Astrocyte (in vitro differentiated cells and primary cell): ENCODE results near the gene UNC93B1. TPM values are rescaled to one million over a fixed set of nuclear protein-coding genes. Genes with fewer than 3 reads are reported as not detected.

Source experiments
- DNase-seq: peaks from one replicate; pipeline ENCODE4 v3.0.0-alpha.2; 2010; ENCODE audit warnings: low read depth
- FAIRE-seq: peaks from 2 replicates; lab custom pipeline; 2011; peaks lifted over from hg19 to GRCh38; lab: Jason Lieb, UNC
- H2AFZ ChIP-seq: 2 replicates; pipeline ENCODE4 v1.6.0; 2012; ENCODE audit warnings: low read depth, low read length, inconsistent platforms
- H3K27ac ChIP-seq: 2 replicates; pipeline ENCODE4 v1.5.1; 2011; ENCODE audit warnings: low read depth, low read length, inconsistent platforms
- H3K27me3 ChIP-seq: 2 replicates; pipeline ENCODE4 v1.6.0; 2011; ENCODE audit warnings: low read length, inconsistent platforms; ENCODE audit not compliant: insufficient read depth
- H3K36me3 ChIP-seq: 2 replicates; pipeline ENCODE4 v1.5.1; 2011; ENCODE audit warnings: low read length, inconsistent platforms; ENCODE audit not compliant: insufficient read depth
- H3K4me1 ChIP-seq: 2 replicates; pipeline ENCODE4 v1.5.1; 2011; ENCODE audit warnings: low read length, inconsistent platforms; ENCODE audit not compliant: insufficient read depth
- H3K4me2 ChIP-seq: 2 replicates; pipeline ENCODE4 v1.6.0; 2012; ENCODE audit warnings: low read length, inconsistent platforms
- H3K4me3 ChIP-seq: 2 replicates; pipeline ENCODE4 v1.5.1; 2011; ENCODE audit warnings: low read depth, mild to moderate bottlenecking, low read length, inconsistent platforms; ENCODE audit not compliant: insufficient read depth
- H3K79me2 ChIP-seq: 2 replicates; pipeline ENCODE4 v1.6.0; 2012; ENCODE audit warnings: mild to moderate bottlenecking, low read length, inconsistent platforms; ENCODE audit not compliant: insufficient read depth
- H3K9ac ChIP-seq: 2 replicates; pipeline ENCODE4 v1.6.0; 2012; ENCODE audit warnings: mild to moderate bottlenecking, low read length, inconsistent platforms
- H3K9me3 ChIP-seq: 2 replicates; pipeline ENCODE4 v1.5.1; 2012; ENCODE audit warnings: low read depth, mild to moderate bottlenecking, low read length, inconsistent platforms; ENCODE audit not compliant: insufficient read depth
- H4K20me1 ChIP-seq: 2 replicates; pipeline ENCODE4 v1.6.0; 2012; ENCODE audit warnings: low read length, inconsistent platforms; ENCODE audit not compliant: insufficient read depth
- H3K27ac Mint-ChIP-seq: one replicate; pipeline ENCODE4 v1.8.0; 2021; ENCODE audit warnings: mild to moderate bottlenecking, mixed read lengths; ENCODE audit not compliant: unreplicated experiment
- H3K27me3 Mint-ChIP-seq: one replicate; pipeline ENCODE4 v1.8.0; 2021; ENCODE audit warnings: low read depth, mixed read lengths; ENCODE audit not compliant: unreplicated experiment
- H3K36me3 Mint-ChIP-seq: one replicate; pipeline ENCODE4 v1.8.0; 2021; ENCODE audit warnings: low read depth, mixed read lengths; ENCODE audit not compliant: unreplicated experiment
- H3K4me1 Mint-ChIP-seq: one replicate; pipeline ENCODE4 v1.8.0; 2021; ENCODE audit warnings: low read depth, mixed read lengths; ENCODE audit not compliant: unreplicated experiment
- H3K4me3 Mint-ChIP-seq: one replicate; pipeline ENCODE4 v1.8.0; 2021; ENCODE audit warnings: mild to moderate bottlenecking, moderate library complexity, mixed read lengths; ENCODE audit not compliant: unreplicated experiment
- H3K9me3 Mint-ChIP-seq: one replicate; pipeline ENCODE4 v1.8.0; 2021; ENCODE audit warnings: mild to moderate bottlenecking, mixed read lengths; ENCODE audit not compliant: unreplicated experiment
- EZH2 ChIP-seq: IDR thresholded peaks from 2 replicates; pipeline ENCODE4 v1.6.1; 2012; ENCODE audit warnings: mild to moderate bottlenecking, low read length, inconsistent platforms; ENCODE audit not compliant: insufficient read depth
- total RNA-seq: library from RNA; stranded (reverse); gene quantifications from 2 replicates; pipeline ENCODE4 v1.2.1, GENCODE V29; 2021
- TF ChIP-seq, protein P1 (sequence below): IDR thresholded peaks from 2 replicates; pipeline ENCODE4 v1.5.1; 2011; ENCODE audit warnings: low read depth, mild to moderate bottlenecking, inconsistent platforms, low read length, moderate library complexity; ENCODE audit not compliant: insufficient read depth

Gene UNC93B1
- total RNA-seq, 1 donor from 2014 or later, result 37.3 TPM

DNA sequence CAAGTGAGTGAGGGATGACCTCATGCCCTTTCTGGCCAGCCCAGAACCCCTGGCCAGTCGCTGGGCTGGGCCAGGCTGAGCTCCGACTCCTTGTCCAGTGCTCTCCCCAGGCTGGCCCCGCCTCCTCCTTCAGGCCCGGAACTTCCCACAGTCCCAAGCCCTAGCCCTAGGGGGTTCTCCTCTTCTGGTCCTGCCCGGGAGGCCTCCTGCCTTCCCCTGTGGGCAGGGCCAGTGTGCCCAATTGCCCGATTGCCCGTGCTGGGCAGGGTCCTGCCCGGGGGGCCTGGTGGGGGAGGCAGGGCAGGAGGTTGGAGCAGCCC lies 39.1 kb upstream of the UNC93B1 start:
- peaks cover 4% of the 10 kb centered on the region for H3K4me1 Mint-ChIP-seq
- Histone ChIP-seq H3K27ac (no peak overlapping the region), H3K79me2 (peaks cover 35% of the 10 kb centered on the region), H3K36me3 (no peaks in the 10 kb centered on the region), H3K9me3 (no peaks in the 10 kb centered on the region), H3K4me1 (peaks cover 30% of the 10 kb centered on the region), H3K4me3 (no peak overlapping the region), H3K9ac (no peak overlapping the region), H4K20me1 (peaks cover 21% of the 10 kb centered on the region), H3K4me2 (peak overlapping the region; percentile 32), H2AFZ (no peak overlapping the region), H3K27me3 (no peaks in the 10 kb centered on the region)
- H3K27me3 Mint-ChIP-seq, result no peaks in the 10 kb centered on the region
- DNase-seq (no peak), FAIRE-seq (no peak)
- H3K27ac Mint-ChIP-seq, result no peak overlapping the region
- H3K36me3 Mint-ChIP-seq, result peaks cover 2% of the 10 kb centered on the region
- no peaks in the 10 kb centered on the region for H3K9me3 Mint-ChIP-seq
- no peak overlapping the region for H3K4me3 Mint-ChIP-seq
- TF ChIP-seq, protein P1, sequence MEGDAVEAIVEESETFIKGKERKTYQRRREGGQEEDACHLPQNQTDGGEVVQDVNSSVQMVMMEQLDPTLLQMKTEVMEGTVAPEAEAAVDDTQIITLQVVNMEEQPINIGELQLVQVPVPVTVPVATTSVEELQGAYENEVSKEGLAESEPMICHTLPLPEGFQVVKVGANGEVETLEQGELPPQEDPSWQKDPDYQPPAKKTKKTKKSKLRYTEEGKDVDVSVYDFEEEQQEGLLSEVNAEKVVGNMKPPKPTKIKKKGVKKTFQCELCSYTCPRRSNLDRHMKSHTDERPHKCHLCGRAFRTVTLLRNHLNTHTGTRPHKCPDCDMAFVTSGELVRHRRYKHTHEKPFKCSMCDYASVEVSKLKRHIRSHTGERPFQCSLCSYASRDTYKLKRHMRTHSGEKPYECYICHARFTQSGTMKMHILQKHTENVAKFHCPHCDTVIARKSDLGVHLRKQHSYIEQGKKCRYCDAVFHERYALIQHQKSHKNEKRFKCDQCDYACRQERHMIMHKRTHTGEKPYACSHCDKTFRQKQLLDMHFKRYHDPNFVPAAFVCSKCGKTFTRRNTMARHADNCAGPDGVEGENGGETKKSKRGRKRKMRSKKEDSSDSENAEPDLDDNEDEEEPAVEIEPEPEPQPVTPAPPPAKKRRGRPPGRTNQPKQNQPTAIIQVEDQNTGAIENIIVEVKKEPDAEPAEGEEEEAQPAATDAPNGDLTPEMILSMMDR, result no peak
- TF ChIP-seq EZH2, result no peak

- peaks cover 4% of the 10 kb centered on the region for H3K4me1 Mint-ChIP-seq
- DNase-seq, result no peak
- no peak for FAIRE-seq
- H3K4me2 ChIP-seq, result peak overlapping the region; percentile 32
- peaks cover 30% of the 10 kb centered on the region for H3K4me1 ChIP-seq
- TF ChIP-seq, protein P1, result no peak
- TF ChIP-seq EZH2, result no peak
- no peak overlapping the region for H3K4me3 ChIP-seq
- no peaks in the 10 kb centered on the region for H3K27me3 ChIP-seq
- no peak overlapping the region for H3K27ac Mint-ChIP-seq
- H3K36me3 Mint-ChIP-seq, result peaks cover 2% of the 10 kb centered on the region
- no peak overlapping the region for H3K9ac ChIP-seq
- H3K27me3 Mint-ChIP-seq, result no peaks in the 10 kb centered on the region
- H3K9me3 ChIP-seq, result no peaks in the 10 kb centered on the region
- H4K20me1 ChIP-seq, result peaks cover 21% of the 10 kb centered on the region
- H3K27ac ChIP-seq, result no peak overlapping the region
- no peak overlapping the region for H2AFZ ChIP-seq
- H3K36me3 ChIP-seq, result no peaks in the 10 kb centered on the region
- no peak overlapping the region for H3K4me3 Mint-ChIP-seq
- peaks cover 35% of the 10 kb centered on the region for H3K79me2 ChIP-seq
- no peaks in the 10 kb centered on the region for H3K9me3 Mint-ChIP-seq
Measured at GRCh38 chr11:68042219-68043028, 38.5 kb upstream of the UNC93B1 start.

- Histone ChIP-seq H3K9me3 (no peaks in the 10 kb centered on the region), H3K36me3 (no peaks in the 10 kb centered on the region), H3K9ac (peak overlapping the region; percentile 75), H4K20me1 (peaks cover 21% of the 10 kb centered on the region), H3K4me3 (no peak overlapping the region), H3K27me3 (no peaks in the 10 kb centered on the region), H3K79me2 (peaks cover 35% of the 10 kb centered on the region), H2AFZ (no peak overlapping the region), H3K4me2 (no peak overlapping the region), H3K27ac (no peak overlapping the region), H3K4me1 (peaks cover 33% of the 10 kb centered on the region)
- Mint-ChIP-seq H3K27ac (no peak overlapping the region), H3K4me3 (no peak overlapping the region), H3K9me3 (no peaks in the 10 kb centered on the region), H3K27me3 (no peaks in the 10 kb centered on the region), H3K4me1 (peaks cover 4% of the 10 kb centered on the region), H3K36me3 (peaks cover 2% of the 10 kb centered on the region)
- FAIRE-seq (no peak), DNase-seq (no peak)
- TF ChIP-seq, protein P1, result no peak
Measured at GRCh38 chr11:68041617-68042218, 37.8 kb upstream of the UNC93B1 start.
